GM12878 (cell line): Measurements from ENCODE around the gene NT5C3B. TPM values are rescaled to one million over a fixed set of nuclear protein-coding genes. Genes with fewer than 3 reads are reported as not detected.

ENCODE experiments used
- ATAC-seq: fragments of 200-7000 bp; cut with Tn5 transposase; 3 replicates; pipeline ENCODE4 v1.9.1; 2020; ENCODE audit warnings: mild to moderate bottlenecking, moderate library complexity
- BruUV-seq: library from RNA; stranded (reverse); fragments of 400-500 nt; replicated peaks from 2 replicates; lab custom pipeline; 2021; lab: Mats Ljungman, UMichigan
- CTCF ChIA-PET: fragments of 300-600 bp; sonication (Branson Sonifier 250); formaldehyde crosslinking; extraction: SDS; loops from one replicate; lab custom pipeline; 2021; ENCODE audit warnings: inconsistent platforms; lab: Yijun Ruan, JAX
- POLR2A ChIA-PET: fragments of 350-600 bp; formaldehyde crosslinking; extraction: SDS; loops from one replicate; lab custom pipeline; 2021; ENCODE audit warnings: inconsistent platforms; lab: Charles Lee
- RAD21 ChIA-PET: fragments of 300-600 bp; sonication (Branson Sonifier 250); formaldehyde crosslinking; loops from one replicate; lab custom pipeline; 2023; ENCODE audit warnings: antibody characterized with exemption; ENCODE audit not compliant: unreplicated experiment; lab: Charles Lee
- SMC1A ChIA-PET: fragments of 300-600 bp; sonication (Branson Sonifier 250); formaldehyde crosslinking; loops from one replicate; lab custom pipeline; 2023; ENCODE audit not compliant: unreplicated experiment, uncharacterized antibody; lab: Charles Lee
- DNase-seq: peaks from one replicate; pipeline ENCODE4 v3.0.0-alpha.2; 2011; ENCODE audit warnings: low read depth, low spot score
- FAIRE-seq: peaks from 3 replicates; lab custom pipeline; 2011; peaks lifted over from hg19 to GRCh38; lab: Jason Lieb, UNC
- H2AFZ ChIP-seq: 2 replicates; pipeline ENCODE4 v1.6.0; 2011; ENCODE audit warnings: low read depth, low read length, control low read depth; ENCODE audit not compliant: control insufficient read depth
- H3K27ac ChIP-seq: 2 replicates; pipeline ENCODE4 v1.5.1; 2011; ENCODE audit warnings: control low read depth; ENCODE audit not compliant: control insufficient read depth, insufficient read depth
- H3K27me3 ChIP-seq, 2 experiments: replicated peaks in 1 of 2; 2 replicates each; pipeline versions ENCODE4 v1.6.0 to v1.6.1; 2011; ENCODE audit warnings: low read length in 1 of 2; ENCODE audit not compliant: control insufficient read depth in 2 of 2, insufficient read depth in 2 of 2
- H3K36me3 ChIP-seq, 2 experiments: 2 replicates each; pipeline ENCODE4 v1.5.1; 2011; ENCODE audit warnings: low read length in 1 of 2; ENCODE audit not compliant: control insufficient read depth in 2 of 2, insufficient read depth in 2 of 2
- H3K4me1 ChIP-seq: 2 replicates; pipeline ENCODE4 v1.6.1; 2011; ENCODE audit warnings: mild to moderate bottlenecking, low read length, moderate library complexity, mixed read lengths; ENCODE audit not compliant: control insufficient read depth, insufficient read depth
- H3K4me2 ChIP-seq: 2 replicates; pipeline ENCODE4 v1.6.0; 2011; ENCODE audit warnings: control low read depth; ENCODE audit not compliant: control insufficient read depth, insufficient read depth
- H3K4me3 ChIP-seq: fragments of 200-600 bp; sonication (generic); 2 replicates; pipeline ENCODE4 v1.5.1; 2016
- H3K79me2 ChIP-seq: 2 replicates; pipeline ENCODE4 v1.6.0; 2011; ENCODE audit warnings: low read length; ENCODE audit not compliant: control insufficient read depth, insufficient read depth
- H3K9ac ChIP-seq: 2 replicates; pipeline ENCODE4 v1.8.0; 2011; ENCODE audit warnings: low read length, control low read depth, mixed read lengths; ENCODE audit not compliant: control insufficient read depth, insufficient read depth
- H3K9me3 ChIP-seq: replicated peaks from 3 replicates; pipeline ENCODE4 v1.5.1; 2011; ENCODE audit warnings: mild to moderate bottlenecking, low read length; ENCODE audit not compliant: control insufficient read depth, insufficient read depth
- H4K20me1 ChIP-seq: 2 replicates; pipeline ENCODE4 v1.6.0; 2011; ENCODE audit not compliant: control insufficient read depth, insufficient read depth
- CHD2 ChIP-seq: IDR thresholded peaks from 2 replicates; pipeline ENCODE4 v1.6.1; 2011; ENCODE audit warnings: low read depth, low read length, improper control_type of control experiment, borderline replicate concordance
- EZH2 ChIP-seq: IDR thresholded peaks from 2 replicates; pipeline ENCODE4 v1.6.1; 2012; ENCODE audit warnings: low read depth, mild to moderate bottlenecking, control low read depth, inconsistent platforms, low read length, borderline replicate concordance; ENCODE audit not compliant: control insufficient read depth
- HCFC1 ChIP-seq: fragments of 150-350 bp; IDR thresholded peaks from 2 replicates; pipeline ENCODE4 v1.6.1; 2014; ENCODE audit warnings: low read length
- KDM1A ChIP-seq: fragments of 200-600 bp; sonication (generic); IDR thresholded peaks from 2 replicates; pipeline ENCODE4 v1.6.1; 2016; ENCODE audit warnings: borderline replicate concordance
- LARP7 ChIP-seq: fragments of 450-650 bp; IDR thresholded peaks from 2 replicates; pipeline ENCODE4 v1.6.1; 2017; ENCODE audit warnings: mild to moderate bottlenecking
- MEF2B ChIP-seq: fragments of 450-650 bp; IDR thresholded peaks from 2 replicates; pipeline ENCODE4 v1.6.1; 2018; ENCODE audit warnings: mild to moderate bottlenecking, moderate library complexity; ENCODE audit not compliant: partially characterized antibody, poor library complexity, severe bottlenecking
- NKRF ChIP-seq: fragments of 450-650 bp; conservative IDR thresholded peaks from 2 replicates; pipeline ENCODE4 v1.6.1; 2017; ENCODE audit warnings: mild to moderate bottlenecking, moderate library complexity
- POLR2AphosphoS2 ChIP-seq: IDR thresholded peaks from 2 replicates; pipeline ENCODE4 v1.6.1; 2011; ENCODE audit warnings: low read depth, mild to moderate bottlenecking, low read length, improper control_type of control experiment, moderate library complexity
- RAD51 ChIP-seq: fragments of 450-650 bp; IDR thresholded peaks from 2 replicates; pipeline ENCODE4 v1.6.1; 2016; ENCODE audit warnings: moderate library complexity, mild to moderate bottlenecking, inconsistent platforms
- SMAD1 ChIP-seq: fragments of 450-650 bp; IDR thresholded peaks from 2 replicates; pipeline ENCODE4 v1.6.1; 2018; ENCODE audit warnings: mild to moderate bottlenecking, low read depth; ENCODE audit not compliant: partially characterized antibody
- SPI1 ChIP-seq: IDR thresholded peaks from 2 replicates; pipeline ENCODE4 v1.6.1; 2011; ENCODE audit warnings: low read depth, mild to moderate bottlenecking, low read length, moderate library complexity, borderline replicate concordance; ENCODE audit not compliant: insufficient read depth
- USF1 ChIP-seq: IDR thresholded peaks from 2 replicates; pipeline ENCODE4 v1.6.1; 2011; ENCODE audit warnings: borderline replicate concordance, low read depth, mild to moderate bottlenecking, moderate library complexity, mixed read lengths, low read length; ENCODE audit not compliant: insufficient read depth; ENCODE audit errors: extremely low read length
- YY1 ChIP-seq: IDR thresholded peaks from 2 replicates; pipeline ENCODE4 v1.6.1; 2011; ENCODE audit warnings: low read depth, mild to moderate bottlenecking, low read length
- WGBS: methylation state at CpG from one replicate; pipeline ENCODE4 v1.1.6; 2016; ENCODE audit warnings: low lambda C conversion rate; ENCODE audit not compliant: insufficient replicate concordance, insufficient coverage; ENCODE audit errors: missing lambda C conversion rate; 5-methylcytosine and 5-hydroxymethylcytosine counted together
- in situ Hi-C: fragments of 300-500 bp; cut with MboI; formaldehyde crosslinking; loops from 9 replicates; pipeline ENCODE4 v1.14.3; 2018; ENCODE audit warnings: mixed read lengths
- intact Hi-C: fragments of 100-400 bp; cut with micrococcal nuclease; formaldehyde crosslinking; loops from one replicate; pipeline ENCODE4 v1.14.2; 2022; ENCODE audit not compliant: unreplicated experiment
- polyA plus RNA-seq, 11 experiments: library from polyadenylated mRNA; depleted of rRNA in 4 of 11; unstranded in 6 of 11; stranded (reverse) in 5 of 11; fragments of >200 nt; fragmentation: Nextera tagmentation in 4 of 11; fragmentation: Illumina TruSeq in 1 of 11; extraction: Ambion mirVana in 4 of 11; extraction: Trizol in 1 of 11; gene quantifications; 1 replicate in 1 of 11; 2 replicates in 10 of 11; pipeline versions ENCODE4 v1.2.1 to v1.2.3, GENCODE V29; 2011 to 2016; ENCODE audit warnings: inconsistent platforms in 2 of 11, missing spikeins in 2 of 11, low read depth in 1 of 11
- total RNA-seq, 4 experiments: library from RNA; depleted of rRNA in 3 of 4; stranded (reverse); fragments of >200 nt in 3 of 4; fragmentation: Illumina TruSeq in 1 of 4; extraction: Trizol in 1 of 4; gene quantifications; 2 replicates each; pipeline versions ENCODE4 v1.2.1 to v1.2.3, GENCODE V29; 2013 to 2021
- TF ChIP-seq, protein P1 (sequence below): IDR thresholded peaks from 2 replicates; pipeline ENCODE4 v1.6.1; 2012; ENCODE audit warnings: mild to moderate bottlenecking, low read depth, low read length

NT5C3B gene
- total and polyA plus RNA-seq, 10 of the 15 experiments (the other 5 are each of a cell fraction or from before 2014, with no cell fraction given), result 0.52 to 64.6 (median 41.0) TPM

GRCh38 chr17:41794540-41794975 lies 41.5 kb downstream of the NT5C3B start:
- DNase-seq (no peak), FAIRE-seq (no peak), ATAC-seq (no peak)
- Histone ChIP-seq H3K4me2 (no peak overlapping the region), H4K20me1 (no peaks in the 10 kb centered on the region), H3K9me3 (no peaks in the 10 kb centered on the region), H3K9ac (no peak overlapping the region), H3K4me1 (no peaks in the 10 kb centered on the region), H3K4me3 (no peak overlapping the region), H2AFZ (no peak overlapping the region), H3K27ac (no peak overlapping the region), H3K36me3 (no peaks in the 10 kb centered on the region), H3K27me3 (no peaks in the 10 kb centered on the region), H3K79me2 (no peaks in the 10 kb centered on the region)
- RAD21 ChIA-PET, result no interaction called here
- no peak for TF ChIP-seq NKRF
- TF ChIP-seq YY1, result no peak
- TF ChIP-seq LARP7, result no peak
- TF ChIP-seq SPI1, result no peak
- no peak for TF ChIP-seq EZH2
- no peak for TF ChIP-seq USF1
- no peak for TF ChIP-seq RAD51
- TF ChIP-seq HCFC1, result no peak
- no peak for TF ChIP-seq SMAD1
- TF ChIP-seq, protein P1, sequence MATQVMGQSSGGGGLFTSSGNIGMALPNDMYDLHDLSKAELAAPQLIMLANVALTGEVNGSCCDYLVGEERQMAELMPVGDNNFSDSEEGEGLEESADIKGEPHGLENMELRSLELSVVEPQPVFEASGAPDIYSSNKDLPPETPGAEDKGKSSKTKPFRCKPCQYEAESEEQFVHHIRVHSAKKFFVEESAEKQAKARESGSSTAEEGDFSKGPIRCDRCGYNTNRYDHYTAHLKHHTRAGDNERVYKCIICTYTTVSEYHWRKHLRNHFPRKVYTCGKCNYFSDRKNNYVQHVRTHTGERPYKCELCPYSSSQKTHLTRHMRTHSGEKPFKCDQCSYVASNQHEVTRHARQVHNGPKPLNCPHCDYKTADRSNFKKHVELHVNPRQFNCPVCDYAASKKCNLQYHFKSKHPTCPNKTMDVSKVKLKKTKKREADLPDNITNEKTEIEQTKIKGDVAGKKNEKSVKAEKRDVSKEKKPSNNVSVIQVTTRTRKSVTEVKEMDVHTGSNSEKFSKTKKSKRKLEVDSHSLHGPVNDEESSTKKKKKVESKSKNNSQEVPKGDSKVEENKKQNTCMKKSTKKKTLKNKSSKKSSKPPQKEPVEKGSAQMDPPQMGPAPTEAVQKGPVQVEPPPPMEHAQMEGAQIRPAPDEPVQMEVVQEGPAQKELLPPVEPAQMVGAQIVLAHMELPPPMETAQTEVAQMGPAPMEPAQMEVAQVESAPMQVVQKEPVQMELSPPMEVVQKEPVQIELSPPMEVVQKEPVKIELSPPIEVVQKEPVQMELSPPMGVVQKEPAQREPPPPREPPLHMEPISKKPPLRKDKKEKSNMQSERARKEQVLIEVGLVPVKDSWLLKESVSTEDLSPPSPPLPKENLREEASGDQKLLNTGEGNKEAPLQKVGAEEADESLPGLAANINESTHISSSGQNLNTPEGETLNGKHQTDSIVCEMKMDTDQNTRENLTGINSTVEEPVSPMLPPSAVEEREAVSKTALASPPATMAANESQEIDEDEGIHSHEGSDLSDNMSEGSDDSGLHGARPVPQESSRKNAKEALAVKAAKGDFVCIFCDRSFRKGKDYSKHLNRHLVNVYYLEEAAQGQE, result no peak
- no peak for TF ChIP-seq CHD2
- TF ChIP-seq POLR2AphosphoS2, result no peak
- TF ChIP-seq MEF2B, result no peak
- TF ChIP-seq KDM1A, result no peak
- SMC1A ChIA-PET, result no interaction called here
- CTCF ChIA-PET, result interaction anchor here (0.7 to 1.7 kb wide), 3 partner anchors 11 to 1050 kb away, joined by 3 read pairs; partner anchors contain the start of gene P3H4
- 38% methylated on average over 5 of the region's 5 CpGs for WGBS
- intact Hi-C loops (no loop called here), in situ Hi-C loops (no loop called here)
- POLR2A ChIA-PET, result interaction anchor here (0.7 kb wide), 1 partner anchor 28 kb away, joined by 4 read pairs; no protein-coding TSS in a partner anchor
- BruUV-seq, result no TSS peak
